Neural crest cell (in vitro differentiated cells): ENCODE measurements around the gene CSNK2B. TPM values are rescaled to one million over a fixed set of nuclear protein-coding genes. Genes with fewer than 3 reads are reported as not detected.

Experiments
- DNase-seq: peaks from one replicate; pipeline ENCODE4 v3.0.0; 2021; ENCODE audit warnings: low read depth, mixed read lengths, low spot score
- H3K27ac Mint-ChIP-seq: one replicate; pipeline ENCODE4 v1.8.0; 2021; ENCODE audit warnings: mild to moderate bottlenecking, mixed read lengths; ENCODE audit not compliant: unreplicated experiment
- H3K27me3 Mint-ChIP-seq: 2 replicates; pipeline ENCODE4 v1.8.0; 2021; ENCODE audit warnings: low read depth, mild to moderate bottlenecking, mixed read lengths
- H3K36me3 Mint-ChIP-seq: 2 replicates; pipeline ENCODE4 v1.8.0; 2021; ENCODE audit warnings: low read depth, mild to moderate bottlenecking, mixed read lengths
- H3K4me1 Mint-ChIP-seq: 2 replicates; pipeline ENCODE4 v1.8.0; 2021; ENCODE audit warnings: mixed read lengths
- H3K4me3 Mint-ChIP-seq: one replicate; pipeline ENCODE4 v1.8.0; 2021; ENCODE audit warnings: mild to moderate bottlenecking, mixed read lengths
- H3K9me3 Mint-ChIP-seq: 2 replicates; pipeline ENCODE4 v1.8.0; 2021; ENCODE audit warnings: mixed read lengths
- CTCF ChIP-seq: fragments of 200-600 bp; sonication (generic); conservative IDR thresholded peaks from 2 replicates; pipeline ENCODE4 v1.5.0; 2021; ENCODE audit warnings: antibody characterized with exemption, mild to moderate bottlenecking
- total RNA-seq: library from RNA; stranded (reverse); gene quantifications from 2 replicates; pipeline ENCODE4 v1.2.1, GENCODE V29; 2021

The CSNK2B gene
- total RNA-seq, 1 donor from 2014 or later: 188 TPM

DNA sequence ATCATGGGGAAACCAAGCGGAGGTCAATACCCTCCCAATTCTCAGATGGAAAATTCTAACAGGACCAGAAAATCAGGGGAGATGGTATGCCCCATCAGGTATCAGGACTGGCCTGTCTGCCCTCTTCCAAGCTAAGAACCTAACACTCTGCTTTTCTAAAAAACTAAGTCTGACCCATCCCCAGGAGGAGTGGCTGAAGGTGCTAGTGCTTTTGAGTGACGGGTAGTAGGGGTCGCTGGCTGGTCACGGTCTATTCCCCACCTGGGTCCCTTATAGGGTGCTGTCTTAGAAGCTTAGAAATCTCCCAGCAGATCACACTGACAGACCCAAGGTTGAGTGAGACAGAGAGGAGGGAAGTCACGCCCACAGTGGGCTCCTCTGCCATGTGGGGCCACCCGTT, 27.7 kb downstream of the CSNK2B start:
- no peaks in the 10 kb centered on the region for H3K9me3 Mint-ChIP-seq

GRCh38 chr6:31697555-31697954, 31.7 kb downstream of the CSNK2B start:
- H3K9me3 Mint-ChIP-seq: no peaks in the 10 kb centered on the region
- no peaks in the 10 kb centered on the region for H3K27me3 Mint-ChIP-seq
- DNase-seq: no peak
- no peak for TF ChIP-seq CTCF
- H3K36me3 Mint-ChIP-seq: peaks cover 8% of the 10 kb centered on the region
- H3K27ac Mint-ChIP-seq: no peak overlapping the region
- peaks cover 15% of the 10 kb centered on the region for H3K4me1 Mint-ChIP-seq
- H3K4me3 Mint-ChIP-seq: peak overlapping the region; percentile 3

More for the DNA sequence above, 27.7 kb downstream of the CSNK2B start:
- Mint-ChIP-seq H3K27ac (no peak overlapping the region), H3K36me3 (peaks cover 8% of the 10 kb centered on the region), H3K27me3 (no peaks in the 10 kb centered on the region), H3K4me3 (no peak overlapping the region), H3K4me1 (no peaks in the 10 kb centered on the region)
- TF ChIP-seq CTCF: no peak
- no peak for DNase-seq

- TF ChIP-seq CTCF: no peak
- H3K4me1 Mint-ChIP-seq: peaks cover 20% of the 10 kb centered on the region
- peak overlapping the region; percentile 94 for H3K4me3 Mint-ChIP-seq
- no peak overlapping the region for H3K27ac Mint-ChIP-seq
- DNase-seq: no peak
- H3K27me3 Mint-ChIP-seq: no peaks in the 10 kb centered on the region
- H3K9me3 Mint-ChIP-seq: no peaks in the 10 kb centered on the region
- peaks cover 5% of the 10 kb centered on the region for H3K36me3 Mint-ChIP-seq
Measured at GRCh38 chr6:31700740-31701401, 35.0 kb downstream of the CSNK2B start.

DNA sequence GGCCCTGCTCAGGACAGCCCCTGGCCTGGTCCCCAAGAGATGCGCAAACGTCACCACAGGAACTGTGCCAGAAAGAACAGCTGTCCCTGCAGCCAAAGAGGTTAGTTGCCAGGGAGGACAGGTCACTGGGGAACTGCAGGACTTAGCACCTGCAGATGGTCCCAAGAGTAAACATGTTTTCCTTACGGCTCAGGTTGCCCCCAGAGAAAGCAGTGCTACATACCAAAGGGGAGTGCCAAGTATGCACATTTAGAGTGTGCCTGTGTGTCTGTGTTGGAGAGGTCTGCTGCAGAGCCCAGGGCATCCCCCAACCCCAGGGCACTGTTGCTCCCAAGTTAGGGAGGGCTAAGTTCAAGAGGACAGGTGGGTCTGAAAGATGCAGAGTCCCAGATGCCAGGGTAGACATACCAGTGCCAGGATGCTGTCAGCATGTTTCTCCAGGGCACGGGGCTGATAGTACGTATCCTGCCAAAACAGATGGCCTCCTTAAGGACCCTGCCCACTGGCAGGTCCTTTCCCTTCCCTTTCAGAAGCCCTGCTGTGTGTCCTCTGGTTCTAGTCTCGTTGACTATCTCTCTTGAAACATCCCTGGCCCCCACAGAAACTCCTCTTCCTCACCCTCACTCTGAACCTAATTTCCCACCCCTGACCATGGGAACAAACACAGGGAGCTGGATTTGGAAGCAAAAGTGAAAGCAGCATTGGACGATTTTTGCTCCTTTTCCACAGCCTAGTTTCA, 36.0 kb downstream of the CSNK2B start:
- Mint-ChIP-seq H3K27me3 (no peaks in the 10 kb centered on the region), H3K27ac (peak overlapping the region; percentile 91), H3K4me3 (peak overlapping the region; percentile 94), H3K4me1 (peaks cover 20% of the 10 kb centered on the region), H3K9me3 (no peaks in the 10 kb centered on the region), H3K36me3 (peaks cover 5% of the 10 kb centered on the region)
- no peak for TF ChIP-seq CTCF
- DNase-seq: no peak

DNA sequence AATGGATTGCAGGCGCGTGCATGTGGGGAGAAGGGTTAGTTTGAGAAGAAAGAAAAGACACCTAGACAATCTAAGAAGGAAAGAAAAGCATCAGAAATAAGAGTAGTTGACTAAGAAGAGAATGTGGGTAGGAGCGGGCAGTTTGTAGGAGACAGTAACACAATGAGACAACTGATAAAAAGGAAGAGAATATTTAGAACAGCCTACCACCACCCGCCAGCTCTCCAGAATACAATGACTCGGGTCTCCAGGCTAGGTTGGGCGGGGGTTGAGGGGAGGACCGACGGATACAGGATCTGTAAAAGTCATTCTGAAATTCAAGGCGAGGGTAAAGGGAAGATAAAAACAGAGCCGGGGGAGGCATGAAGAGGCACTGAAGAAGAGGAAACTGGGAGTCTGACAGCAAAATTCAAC, 36.5 kb downstream of the CSNK2B start:
- no peak for TF ChIP-seq CTCF
- Mint-ChIP-seq H3K9me3 (no peaks in the 10 kb centered on the region), H3K4me1 (peaks cover 20% of the 10 kb centered on the region), H3K4me3 (peak overlapping the region; percentile 94), H3K27me3 (no peaks in the 10 kb centered on the region), H3K36me3 (peaks cover 5% of the 10 kb centered on the region), H3K27ac (peak overlapping the region; percentile 91)
- DNase-seq: no peak
